ENCODE data around the gene GPR84.

Gene GPR84

DNA sequence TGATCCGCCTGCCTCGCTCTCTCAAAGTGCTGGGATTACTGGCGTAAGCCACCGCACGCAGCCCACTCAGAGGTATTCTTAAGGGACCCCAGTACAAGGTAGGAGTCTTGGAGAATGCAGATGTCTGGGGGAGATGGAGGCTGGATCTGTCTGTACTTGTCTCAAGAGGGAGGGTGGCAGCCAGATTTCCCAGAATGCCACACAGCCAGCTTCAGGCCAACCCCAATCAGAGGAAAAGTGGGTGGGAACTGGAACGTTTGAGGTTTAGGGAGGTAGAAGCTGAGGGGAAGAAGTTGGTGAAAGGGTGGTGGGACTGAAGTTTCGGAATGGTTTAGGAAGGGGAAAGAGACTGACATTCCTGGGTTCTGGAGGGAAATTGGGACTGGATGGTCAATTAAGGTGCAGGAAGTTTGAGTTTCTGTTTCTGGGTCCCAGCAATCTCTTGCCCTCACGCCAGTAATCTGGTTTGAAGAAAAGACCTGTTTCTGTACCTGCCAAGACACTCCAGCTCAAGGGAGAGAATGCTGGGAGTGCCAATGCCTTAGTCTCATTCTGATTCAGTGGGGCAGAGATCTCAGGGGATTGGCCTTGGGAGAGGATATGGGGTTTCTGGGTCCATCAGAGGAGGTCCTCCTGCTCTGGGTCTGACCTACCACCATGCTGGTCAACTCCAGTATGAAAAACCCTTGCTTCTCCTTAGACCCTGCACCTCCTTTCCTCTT, 28.4 kb upstream of the GPR84 start:
- TF ChIP-seq CTCF (IDR thresholded peaks at IDR 0.05; ENCODE audit: low read depth, low read length) = no peak
- no peak for DNase-seq (ENCODE audit: extremely low read depth, low read depth)

GRCh38 chr12:54390668-54391551, 26.6 kb upstream of the GPR84 start:
- TF ChIP-seq CTCF (IDR thresholded peaks at IDR 0.05; ENCODE audit: low read depth, low read length) = no peak
- DNase-seq (ENCODE audit: extremely low read depth, low read depth) = no peak

GRCh38 chr12:54390176-54390667, 25.9 kb upstream of the GPR84 start:
- TF ChIP-seq CTCF (IDR thresholded peaks at IDR 0.05; ENCODE audit: low read depth, low read length) = no peak
- no peak for DNase-seq (ENCODE audit: extremely low read depth, low read depth)

- no peak for DNase-seq (ENCODE audit: extremely low read depth, low read depth)
- no peak for TF ChIP-seq CTCF (IDR thresholded peaks at IDR 0.05; ENCODE audit: low read depth, low read length)
Measured at GRCh38 chr12:54389607-54390175, 25.4 kb upstream of the GPR84 start.

GRCh38 chr12:54389134-54389508, 24.8 kb upstream of the GPR84 start:
- no peak for TF ChIP-seq CTCF (IDR thresholded peaks at IDR 0.05; ENCODE audit: low read depth, low read length)
- no peak for DNase-seq (ENCODE audit: extremely low read depth, low read depth)

DNA sequence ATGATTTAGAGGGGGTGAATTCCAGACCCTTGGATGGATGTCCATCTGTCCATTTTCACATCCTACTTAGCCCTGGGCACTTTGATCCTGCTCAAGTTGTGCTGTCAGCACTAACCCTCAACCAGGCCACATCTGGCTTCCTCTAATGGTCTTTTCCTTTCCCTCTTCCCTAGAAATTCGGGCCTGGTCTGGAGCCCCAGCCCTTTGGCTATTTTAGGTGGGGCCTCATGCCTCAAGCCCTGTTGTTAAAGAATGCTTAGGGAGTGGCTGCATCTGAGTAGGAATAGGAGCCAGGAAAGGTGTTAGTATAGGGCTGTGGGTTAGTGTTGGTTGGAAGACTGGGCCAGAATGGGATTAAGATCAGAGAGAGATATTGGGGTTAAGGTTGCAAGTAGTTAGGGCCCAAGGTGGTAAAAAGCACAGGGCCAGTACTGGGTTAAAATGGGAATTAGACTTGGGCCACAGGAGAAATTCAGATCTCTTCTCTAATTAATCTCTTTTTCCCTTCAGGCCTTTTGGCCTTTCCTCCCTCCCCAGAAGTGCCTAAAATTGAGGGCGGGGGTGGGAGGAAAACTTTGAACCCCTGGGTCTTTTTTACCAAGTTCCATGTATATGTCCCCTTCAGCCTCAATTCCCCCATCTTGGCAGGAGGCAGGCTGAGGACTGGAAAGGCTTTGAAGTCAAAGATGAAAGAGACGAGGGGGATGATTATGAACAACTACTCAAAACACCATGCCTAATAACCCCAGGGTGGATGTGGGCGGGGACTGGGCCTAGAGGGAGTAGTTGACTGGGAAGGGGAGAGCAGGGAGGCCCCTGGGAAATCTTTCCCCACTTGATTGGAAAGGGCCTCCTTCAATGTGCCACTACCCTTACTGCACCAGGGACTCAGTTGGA, 24.2 kb upstream of the GPR84 start:
- no peak for DNase-seq (ENCODE audit: extremely low read depth, low read depth)
- no peak for TF ChIP-seq CTCF (IDR thresholded peaks at IDR 0.05; ENCODE audit: low read depth, low read length)

Measured in AG09319 (cell line).